Hepatocyte (in vitro differentiated cells): ENCODE measurements around the gene NXT1. TPM values are rescaled to one million over a fixed set of nuclear protein-coding genes. Genes with fewer than 3 reads are reported as not detected.

Experiments used
- DNase-seq: peaks from one replicate; pipeline ENCODE4 v3.0.0-alpha.2; 2016; ENCODE audit warnings: low spot score
- H2AFZ ChIP-seq: fragments of 200-600 bp; sonication (generic); 2 replicates; pipeline ENCODE4 v1.6.0; 2016; ENCODE audit warnings: antibody characterized with exemption, mild to moderate bottlenecking
- H3K27ac ChIP-seq: fragments of 200-600 bp; sonication (generic); 2 replicates; pipeline ENCODE4 v1.5.1; 2016; ENCODE audit warnings: mild to moderate bottlenecking
- H3K27me3 ChIP-seq: fragments of 200-600 bp; sonication (generic); 2 replicates; pipeline ENCODE4 v1.6.1; 2016
- H3K36me3 ChIP-seq: fragments of 200-600 bp; sonication (generic); replicated peaks from 2 replicates; pipeline ENCODE4 v1.5.1; 2016; ENCODE audit warnings: low read depth; ENCODE audit not compliant: insufficient read depth
- H3K4me1 ChIP-seq: fragments of 200-600 bp; sonication (generic); 2 replicates; pipeline ENCODE4 v1.5.1; 2016; ENCODE audit warnings: mild to moderate bottlenecking, moderate library complexity; ENCODE audit not compliant: insufficient read depth
- H3K4me2 ChIP-seq: fragments of 200-600 bp; sonication (generic); 2 replicates; pipeline ENCODE4 v1.6.0; 2016
- H3K4me3 ChIP-seq: fragments of 200-600 bp; sonication (generic); 2 replicates; pipeline ENCODE4 v1.5.1; 2016; ENCODE audit warnings: mild to moderate bottlenecking
- H3K79me2 ChIP-seq: fragments of 200-600 bp; sonication (generic); 2 replicates; pipeline ENCODE4 v1.6.0; 2017; ENCODE audit warnings: mild to moderate bottlenecking
- H3K9me2 ChIP-seq: fragments of 200-600 bp; sonication (generic); replicated peaks from 2 replicates; pipeline ENCODE4 v1.6.0; 2017; ENCODE audit warnings: mild to moderate bottlenecking; ENCODE audit not compliant: insufficient read depth
- H3K9me3 ChIP-seq: fragments of 200-600 bp; sonication (generic); 2 replicates; pipeline ENCODE4 v1.5.1; 2016; ENCODE audit warnings: low read depth, mild to moderate bottlenecking
- H4K20me1 ChIP-seq: fragments of 200-600 bp; sonication (generic); 2 replicates; pipeline ENCODE4 v1.6.0; 2016; ENCODE audit warnings: mild to moderate bottlenecking; ENCODE audit not compliant: insufficient read depth, poor library complexity, severe bottlenecking
- CTCF ChIP-seq: fragments of 200-600 bp; sonication (generic); IDR thresholded peaks from 2 replicates; pipeline ENCODE4 v1.5.1; 2016; ENCODE audit warnings: antibody characterized with exemption, mild to moderate bottlenecking; ENCODE audit not compliant: poor library complexity
- EZH2 ChIP-seq: fragments of 200-600 bp; sonication (generic); IDR thresholded peaks from 2 replicates; pipeline ENCODE4 v1.6.1; 2016; ENCODE audit warnings: antibody characterized with exemption, mild to moderate bottlenecking, borderline replicate concordance
- EZH2phosphoT487 ChIP-seq: fragments of 200-600 bp; sonication (generic); IDR thresholded peaks from one replicate; pipeline ENCODE4 v1.6.1; 2018; ENCODE audit warnings: antibody characterized with exemption, mild to moderate bottlenecking, low read depth, moderate library complexity; ENCODE audit not compliant: unreplicated experiment, severe bottlenecking
- WGBS: methylation state at CpG from one replicate; pipeline ENCODE4 v1.1.6; 2016; ENCODE audit warnings: low lambda C conversion rate; ENCODE audit errors: missing lambda C conversion rate; 5-methylcytosine and 5-hydroxymethylcytosine counted together
- polyA plus RNA-seq: library from polyadenylated mRNA; unstranded; fragments of >200 nt; fragmentation: Nextera tagmentation; extraction: Ambion mirVana; gene quantifications from 2 replicates; pipeline ENCODE4 v1.2.1, GENCODE V29; 2016
- total RNA-seq: library from RNA; depleted of rRNA; stranded (reverse); fragments of >200 nt; gene quantifications from 2 replicates; pipeline ENCODE4 v1.2.3, GENCODE V29; 2014

NXT1 gene
- total and polyA plus RNA-seq, 2 experiments from 2014 or later, result 29.7 to 36.3 TPM

GRCh38 chr20:23386304-23387117 lies 35.9 kb downstream of the NXT1 start:
- TF ChIP-seq CTCF, result no peak
- TF ChIP-seq EZH2phosphoT487, result no peak
- no peak for TF ChIP-seq EZH2
- 66% methylated on average over 6 of the region's 6 CpGs for WGBS
- Histone ChIP-seq H3K4me2 (peak overlapping the region; percentile 39), H3K27ac (peak overlapping the region; percentile 28), H2AFZ (no peak overlapping the region), H3K79me2 (peaks cover 10% of the 10 kb centered on the region), H3K27me3 (no peaks in the 10 kb centered on the region), H3K9me3 (no peaks in the 10 kb centered on the region), H3K36me3 (peaks cover 6% of the 10 kb centered on the region), H3K4me3 (no peak overlapping the region), H3K9me2 (no peaks in the 10 kb centered on the region), H4K20me1 (peaks cover 6% of the 10 kb centered on the region), H3K4me1 (no peaks in the 10 kb centered on the region)
- no peak for DNase-seq

GRCh38 chr20:23387118-23387443 lies 36.5 kb downstream of the NXT1 start:
- Histone ChIP-seq H3K4me3 (no peak overlapping the region), H3K4me2 (no peak overlapping the region), H4K20me1 (peaks cover 6% of the 10 kb centered on the region), H3K9me3 (no peaks in the 10 kb centered on the region), H3K4me1 (no peaks in the 10 kb centered on the region), H3K9me2 (no peaks in the 10 kb centered on the region), H3K27ac (no peak overlapping the region), H3K36me3 (peaks cover 6% of the 10 kb centered on the region), H2AFZ (no peak overlapping the region), H3K79me2 (peaks cover 10% of the 10 kb centered on the region), H3K27me3 (no peaks in the 10 kb centered on the region)
- DNase-seq, result no peak
- 95% methylated on average over 3 of the region's 3 CpGs for WGBS
- TF ChIP-seq CTCF (no peak), EZH2phosphoT487 (no peak), EZH2 (no peak)

DNA sequence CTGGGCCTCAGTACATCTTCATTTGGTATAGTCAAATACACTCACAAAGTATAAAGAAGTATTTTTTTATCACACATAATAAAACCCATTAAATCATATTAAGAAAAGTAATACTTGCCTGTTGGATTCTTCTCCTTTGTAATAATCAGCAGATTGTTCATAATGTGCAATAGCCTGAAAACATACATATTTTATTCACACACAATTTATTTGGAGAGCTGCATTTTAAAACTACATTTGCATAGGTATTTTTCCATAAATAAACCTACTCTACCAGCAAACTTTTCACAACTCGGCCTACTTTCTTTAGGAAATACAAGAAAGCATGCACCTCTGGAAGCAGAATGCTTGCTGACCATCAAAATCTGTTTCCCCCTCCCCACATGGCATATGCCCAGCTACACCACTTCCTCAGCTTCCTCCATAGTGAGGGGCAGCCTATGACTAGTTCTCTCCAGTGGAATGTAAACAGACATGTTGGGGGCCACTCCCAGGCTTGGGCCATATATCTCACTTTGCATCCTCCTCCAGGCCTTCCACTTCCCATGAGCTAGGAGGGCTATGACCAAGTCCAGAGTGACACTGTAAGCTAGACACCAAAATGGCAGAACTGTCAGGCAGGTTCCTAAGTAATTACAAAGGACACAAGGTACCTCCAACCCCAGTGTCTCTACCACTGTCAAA lies 39.6 kb downstream of the NXT1 start:
- H3K4me3 ChIP-seq, result no peak overlapping the region
- H3K27ac ChIP-seq, result no peak overlapping the region
- H3K27me3 ChIP-seq, result no peaks in the 10 kb centered on the region
- no peak overlapping the region for H3K4me2 ChIP-seq
- no peak overlapping the region for H2AFZ ChIP-seq
- peaks cover 5% of the 10 kb centered on the region for H3K79me2 ChIP-seq
- H3K4me1 ChIP-seq, result no peaks in the 10 kb centered on the region
- TF ChIP-seq EZH2 (no peak), EZH2phosphoT487 (no peak), CTCF (no peak)
- DNase-seq, result no peak
- H3K36me3 ChIP-seq, result peaks cover 6% of the 10 kb centered on the region
- H3K9me2 ChIP-seq, result no peaks in the 10 kb centered on the region
- peaks cover 6% of the 10 kb centered on the region for H4K20me1 ChIP-seq
- H3K9me3 ChIP-seq, result no peaks in the 10 kb centered on the region
- 95% methylated on average over 1 of the region's 1 CpG for WGBS
